Thyroid gland (tissue), 4 donors: ENCODE measurements around the gene RAB20. TPM values are rescaled to one million over a fixed set of nuclear protein-coding genes. Genes with fewer than 3 reads are reported as not detected.

Source experiments
- DNase-seq, 2 donors: peaks; one replicate each; pipeline ENCODE4 v3.0.0-alpha.2; 2019
- H3K27ac ChIP-seq, 3 donors: fragments of 200-600 bp; sonication (generic); 1 replicate in 2 of 3; 2 replicates in 1 of 3; pipeline ENCODE4 v1.5.1; 2016 to 2019; ENCODE audit warnings: mild to moderate bottlenecking in 1 of 3, moderate library complexity in 1 of 3
- H3K27me3 ChIP-seq: fragments of 200-600 bp; sonication (generic); one replicate; pipeline ENCODE4 v1.5.1; 2019
- H3K36me3 ChIP-seq, 2 donors: fragments of 200-600 bp; sonication (generic); one replicate each; pipeline ENCODE4 v1.5.1; 2016 to 2019
- H3K4me1 ChIP-seq, 2 donors: fragments of 200-600 bp; sonication (generic); one replicate each; pipeline ENCODE4 v1.5.1; 2017 to 2019
- H3K4me3 ChIP-seq, 3 donors: fragments of 200-600 bp; sonication (generic); replicated peaks in 1 of 3; 1 replicate in 2 of 3; 2 replicates in 1 of 3; pipeline ENCODE4 v1.5.1; 2016; ENCODE audit warnings: mild to moderate bottlenecking in 1 of 3
- H3K9me3 ChIP-seq: fragments of 200-600 bp; sonication (generic); one replicate; pipeline ENCODE4 v1.5.1; 2017
- POLR2A ChIP-seq, 2 donors: fragments of 450-650 bp; IDR thresholded peaks; one replicate each; pipeline ENCODE4 v1.6.1; 2017; ENCODE audit warnings: antibody characterized with exemption in 2 of 2, mild to moderate bottlenecking in 2 of 2, moderate library complexity in 1 of 2
- WGBS, 2 donors: methylation state at CpG; one replicate each; pipeline ENCODE4 v1.1.5; 2017; 5-methylcytosine and 5-hydroxymethylcytosine counted together
- intact Hi-C: fragments of 100-400 bp; cut with DNase I; formaldehyde crosslinking; loops from one replicate; pipeline ENCODE4 v1.15.1; 2023
- total RNA-seq, 4 donors: library from RNA; depleted of rRNA; stranded (reverse); fragments of >200 nt; gene quantifications; one replicate each; pipeline ENCODE4 v1.2.3, GENCODE V29; 2016
- TF ChIP-seq, protein P1 (sequence below), 6 experiments: fragments of 200-600 bp in 3 of 6; fragments of 450-650 bp in 3 of 6; sonication (generic) in 3 of 6; IDR thresholded peaks; one replicate each; pipeline ENCODE4 v1.5.1; 2016 to 2019; ENCODE audit warnings: antibody characterized with exemption in 6 of 6, mild to moderate bottlenecking in 2 of 6, inconsistent platforms in 1 of 6, moderate library complexity in 1 of 6

Gene RAB20
- total RNA-seq, 4 donors from 2014 or later, result 21.0 to 60.5 (median 43.5) TPM

DNA sequence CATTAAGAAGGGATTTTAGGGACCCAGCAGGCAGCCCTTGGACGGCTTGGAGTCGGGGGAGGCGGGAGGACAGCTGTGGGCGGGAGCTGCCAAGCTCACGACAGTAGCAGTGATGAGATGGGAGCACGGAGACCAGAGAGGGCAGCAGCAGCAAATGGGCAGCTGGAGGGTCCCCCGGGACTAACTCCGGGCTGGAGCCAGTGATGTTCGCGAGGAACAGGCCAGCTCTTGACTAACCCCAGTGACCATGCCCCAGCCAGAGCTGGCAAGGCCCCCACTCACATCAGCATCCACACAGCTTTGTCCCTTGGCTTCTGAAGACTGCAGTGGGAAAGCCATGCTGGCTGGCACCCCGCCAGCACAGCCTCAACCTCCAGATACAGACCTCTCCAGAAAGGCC lies 81.9 kb downstream of the RAB20 start:
- H3K27ac ChIP-seq, result no peak overlapping the region
- H3K36me3 ChIP-seq, result peaks cover 36 to 53% of the 10 kb centered on the region in 2 donors
- no peaks in the 10 kb centered on the region for H3K4me1 ChIP-seq
- intact Hi-C loops, result no loop called here
- 79 to 82% methylated on average over 9 to 10 of the region's 11 CpGs for WGBS, 2 donors
- no peak for TF ChIP-seq POLR2A (IDR thresholded peaks at IDR 0.05)
- TF ChIP-seq, protein P1, sequence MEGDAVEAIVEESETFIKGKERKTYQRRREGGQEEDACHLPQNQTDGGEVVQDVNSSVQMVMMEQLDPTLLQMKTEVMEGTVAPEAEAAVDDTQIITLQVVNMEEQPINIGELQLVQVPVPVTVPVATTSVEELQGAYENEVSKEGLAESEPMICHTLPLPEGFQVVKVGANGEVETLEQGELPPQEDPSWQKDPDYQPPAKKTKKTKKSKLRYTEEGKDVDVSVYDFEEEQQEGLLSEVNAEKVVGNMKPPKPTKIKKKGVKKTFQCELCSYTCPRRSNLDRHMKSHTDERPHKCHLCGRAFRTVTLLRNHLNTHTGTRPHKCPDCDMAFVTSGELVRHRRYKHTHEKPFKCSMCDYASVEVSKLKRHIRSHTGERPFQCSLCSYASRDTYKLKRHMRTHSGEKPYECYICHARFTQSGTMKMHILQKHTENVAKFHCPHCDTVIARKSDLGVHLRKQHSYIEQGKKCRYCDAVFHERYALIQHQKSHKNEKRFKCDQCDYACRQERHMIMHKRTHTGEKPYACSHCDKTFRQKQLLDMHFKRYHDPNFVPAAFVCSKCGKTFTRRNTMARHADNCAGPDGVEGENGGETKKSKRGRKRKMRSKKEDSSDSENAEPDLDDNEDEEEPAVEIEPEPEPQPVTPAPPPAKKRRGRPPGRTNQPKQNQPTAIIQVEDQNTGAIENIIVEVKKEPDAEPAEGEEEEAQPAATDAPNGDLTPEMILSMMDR (IDR thresholded peaks at IDR 0.05), result no peak
- DNase-seq, result no peak
- H3K27me3 ChIP-seq, result no peaks in the 10 kb centered on the region
- H3K4me3 ChIP-seq, result no peak overlapping the region
- no peaks in the 10 kb centered on the region for H3K9me3 ChIP-seq

- H3K9me3 ChIP-seq, result no peaks in the 10 kb centered on the region
- 81 to 94% methylated on average over 6 of the region's 6 CpGs for WGBS, 2 donors
- intact Hi-C loops, result no loop called here
Observed at GRCh38 chr13:110479215-110479545, 82.3 kb downstream of the RAB20 start.

GRCh38 chr13:110478405-110479214 lies 82.9 kb downstream of the RAB20 start:
- Histone ChIP-seq H3K27me3 (no peaks in the 10 kb centered on the region), H3K4me1 (no peaks in the 10 kb centered on the region), H3K27ac (no peak overlapping the region), H3K4me3 (no peak overlapping the region), H3K36me3 (peaks cover 35 to 52% of the 10 kb centered on the region in 2 donors), H3K9me3 (no peaks in the 10 kb centered on the region)
- TF ChIP-seq, protein P1 (IDR thresholded peaks at IDR 0.05), result no peak
- no peak for DNase-seq
- 95 to 96% methylated on average over 16 of the region's 16 CpGs for WGBS, 2 donors
- intact Hi-C loops, result no loop called here

More at GRCh38 chr13:110479215-110479545, 82.3 kb downstream of the RAB20 start:
- no peaks in the 10 kb centered on the region for H3K27me3 ChIP-seq
- TF ChIP-seq, protein P1 (IDR thresholded peaks at IDR 0.05), result no peak
- TF ChIP-seq POLR2A (IDR thresholded peaks at IDR 0.05), result no peak
- peaks cover 36 to 53% of the 10 kb centered on the region in 2 donors for H3K36me3 ChIP-seq
- H3K4me3 ChIP-seq, result no peak overlapping the region
- H3K27ac ChIP-seq, result no peak overlapping the region
- DNase-seq, result no peak
- H3K4me1 ChIP-seq, result no peaks in the 10 kb centered on the region

GRCh38 chr13:110477706-110478245 lies 83.7 kb downstream of the RAB20 start:
- peaks cover 34 to 53% of the 10 kb centered on the region in 2 donors for H3K36me3 ChIP-seq
- no peaks in the 10 kb centered on the region for H3K9me3 ChIP-seq
- H3K27ac ChIP-seq, result no peak overlapping the region
- intact Hi-C loops, result no loop called here
- no peaks in the 10 kb centered on the region for H3K4me1 ChIP-seq
- H3K27me3 ChIP-seq, result no peaks in the 10 kb centered on the region
- no peak for DNase-seq
- WGBS, 2 donors, result 82 to 85% methylated on average over 4 of the region's 4 CpGs
- no peak overlapping the region for H3K4me3 ChIP-seq
- no peak for TF ChIP-seq POLR2A (IDR thresholded peaks at IDR 0.05)
- TF ChIP-seq, protein P1 (IDR thresholded peaks at IDR 0.05), result no peak

DNA sequence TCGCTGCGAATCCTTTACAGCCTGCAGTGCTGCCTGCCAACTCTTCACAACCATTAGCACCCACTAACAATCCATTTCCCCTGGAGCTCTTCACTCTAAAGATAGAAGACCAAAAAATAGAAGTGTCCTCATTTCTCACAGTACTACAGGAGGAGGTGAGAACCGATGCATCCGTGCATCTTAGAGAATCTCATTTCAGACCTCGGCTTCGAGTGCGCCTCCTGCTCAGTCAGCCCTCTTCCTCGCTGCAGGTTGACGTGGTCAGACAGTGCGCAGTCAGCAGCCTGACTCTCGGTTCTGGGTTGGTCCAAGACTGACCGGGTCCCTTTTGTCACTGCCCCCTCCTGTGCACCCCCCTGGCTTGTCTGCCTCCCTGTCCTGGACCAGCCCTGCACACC lies 85.3 kb downstream of the RAB20 start:
- DNase-seq, result no peak
- TF ChIP-seq POLR2A (IDR thresholded peaks at IDR 0.05), result no peak
- TF ChIP-seq, protein P1 (IDR thresholded peaks at IDR 0.05), result no peak
- 94 to 98% methylated on average over 12 of the region's 12 CpGs for WGBS, 2 donors
- no peak overlapping the region for H3K4me3 ChIP-seq
- intact Hi-C loops, result no loop called here
- no peaks in the 10 kb centered on the region for H3K27me3 ChIP-seq
- no peaks in the 10 kb centered on the region for H3K4me1 ChIP-seq
- no peak overlapping the region for H3K27ac ChIP-seq
- no peaks in the 10 kb centered on the region for H3K9me3 ChIP-seq
- peaks cover 36 to 48% of the 10 kb centered on the region in 2 donors for H3K36me3 ChIP-seq
